PC-3 (cell line): ENCODE results near the gene DROSHA. TPM values are rescaled to one million over a fixed set of nuclear protein-coding genes. Genes with fewer than 3 reads are reported as not detected.

Experiments
- ATAC-seq: fragments of 200-7000 bp; cut with Tn5 transposase; 2 replicates; pipeline ENCODE4 v1.9.1; 2020; ENCODE audit warnings: mild to moderate bottlenecking, moderate library complexity
- BruUV-seq: library from RNA; stranded (reverse); fragments of 400-500 nt; replicated peaks from 2 replicates; lab custom pipeline; 2021; lab: Mats Ljungman, UMichigan
- CTCF ChIA-PET: fragments of 300-600 bp; sonication (Branson Sonifier 250); formaldehyde crosslinking; loops from one replicate; lab custom pipeline; 2022; ENCODE audit warnings: antibody characterized with exemption; lab: Charles Lee
- POLR2A ChIA-PET: fragments of 300-600 bp; sonication (Branson Sonifier 250); formaldehyde crosslinking; loops from one replicate; lab custom pipeline; 2022; ENCODE audit warnings: antibody characterized with exemption; ENCODE audit not compliant: unreplicated experiment; lab: Charles Lee
- DNase-seq: peaks from one replicate; pipeline ENCODE4 v3.0.0-alpha.2; 2015
- H2AFZ ChIP-seq: fragments of 300-600 bp; sonication (generic); 2 replicates; pipeline ENCODE4 v1.6.0; 2016; ENCODE audit warnings: antibody characterized with exemption, low read length
- H3F3A ChIP-seq: fragments of 300-600 bp; sonication (generic); one replicate; pipeline ENCODE4 v1.6.0; 2017; ENCODE audit warnings: antibody characterized with exemption, low read length, control low read depth, mild to moderate bottlenecking; ENCODE audit not compliant: unreplicated experiment
- H3K27ac ChIP-seq: fragments of 300-600 bp; sonication (generic); 2 replicates; pipeline ENCODE4 v1.5.1; 2016; ENCODE audit warnings: mild to moderate bottlenecking, low read length
- H3K27me3 ChIP-seq: fragments of 300-600 bp; sonication (generic); 2 replicates; pipeline ENCODE4 v1.6.1; 2016; ENCODE audit warnings: low read length, mixed read lengths
- H3K36me3 ChIP-seq: fragments of 300-600 bp; sonication (generic); 2 replicates; pipeline ENCODE4 v1.6.1; 2016; ENCODE audit warnings: low read depth, mixed run types, low read length, mixed read lengths
- H3K4me1 ChIP-seq: fragments of 300-600 bp; sonication (generic); 2 replicates; pipeline ENCODE4 v1.5.1; 2016; ENCODE audit warnings: low read length; ENCODE audit not compliant: insufficient read depth
- H3K4me2 ChIP-seq: fragments of 300-600 bp; sonication (generic); 2 replicates; pipeline ENCODE4 v1.6.0; 2016; ENCODE audit warnings: low read length
- H3K4me3 ChIP-seq: fragments of 300-600 bp; sonication (generic); 2 replicates; pipeline ENCODE4 v1.5.1; 2016; ENCODE audit warnings: mild to moderate bottlenecking, low read length, mixed read lengths
- H3K79me2 ChIP-seq: fragments of 300-600 bp; sonication (generic); 2 replicates; pipeline ENCODE4 v1.6.1; 2017; ENCODE audit warnings: low read length, mixed read lengths
- H3K9ac ChIP-seq: fragments of 300-600 bp; sonication (generic); 2 replicates; pipeline ENCODE4 v1.6.0; 2016; ENCODE audit warnings: mild to moderate bottlenecking, low read length
- H3K9me2 ChIP-seq: fragments of 300-600 bp; sonication (generic); replicated peaks from 2 replicates; pipeline ENCODE4 v1.6.1; 2016; ENCODE audit warnings: mixed run types, low read length, mixed read lengths
- H3K9me3 ChIP-seq: fragments of 300-600 bp; sonication (generic); 2 replicates; pipeline ENCODE4 v1.6.1; 2016; ENCODE audit warnings: low read length, mixed read lengths
- H4K20me1 ChIP-seq: fragments of 300-600 bp; sonication (generic); 2 replicates; pipeline ENCODE4 v1.6.1; 2016; ENCODE audit warnings: low read length, mixed read lengths
- EZH2 ChIP-seq: fragments of 300-600 bp; sonication (generic); IDR thresholded peaks from one replicate; pipeline ENCODE4 v1.6.1; 2017; ENCODE audit warnings: antibody characterized with exemption, mild to moderate bottlenecking, low read length; ENCODE audit not compliant: unreplicated experiment
- EZH2phosphoT487 ChIP-seq: fragments of 300-600 bp; sonication (generic); IDR thresholded peaks from 2 replicates; pipeline ENCODE4 v1.6.1; 2018; ENCODE audit warnings: mild to moderate bottlenecking, antibody characterized with exemption, low read length, borderline replicate concordance
- intact Hi-C: fragments of 100-400 bp; cut with micrococcal nuclease; formaldehyde crosslinking; loops from 2 replicates; pipeline ENCODE4 v1.9.0; 2023
- total RNA-seq: library from RNA; depleted of rRNA; stranded (reverse); fragments of >200 nt; gene quantifications from 2 replicates; pipeline ENCODE4 v1.2.3, GENCODE V29; 2014
- TF ChIP-seq, protein P1 (sequence below): fragments of 300-600 bp; sonication (generic); conservative IDR thresholded peaks from 2 replicates; pipeline ENCODE4 v1.5.1; 2017; ENCODE audit warnings: antibody characterized with exemption, low read depth, mild to moderate bottlenecking, low read length

The DROSHA gene
- total RNA-seq, 1 experiment from 2014 or later = 60.7 TPM

DNA sequence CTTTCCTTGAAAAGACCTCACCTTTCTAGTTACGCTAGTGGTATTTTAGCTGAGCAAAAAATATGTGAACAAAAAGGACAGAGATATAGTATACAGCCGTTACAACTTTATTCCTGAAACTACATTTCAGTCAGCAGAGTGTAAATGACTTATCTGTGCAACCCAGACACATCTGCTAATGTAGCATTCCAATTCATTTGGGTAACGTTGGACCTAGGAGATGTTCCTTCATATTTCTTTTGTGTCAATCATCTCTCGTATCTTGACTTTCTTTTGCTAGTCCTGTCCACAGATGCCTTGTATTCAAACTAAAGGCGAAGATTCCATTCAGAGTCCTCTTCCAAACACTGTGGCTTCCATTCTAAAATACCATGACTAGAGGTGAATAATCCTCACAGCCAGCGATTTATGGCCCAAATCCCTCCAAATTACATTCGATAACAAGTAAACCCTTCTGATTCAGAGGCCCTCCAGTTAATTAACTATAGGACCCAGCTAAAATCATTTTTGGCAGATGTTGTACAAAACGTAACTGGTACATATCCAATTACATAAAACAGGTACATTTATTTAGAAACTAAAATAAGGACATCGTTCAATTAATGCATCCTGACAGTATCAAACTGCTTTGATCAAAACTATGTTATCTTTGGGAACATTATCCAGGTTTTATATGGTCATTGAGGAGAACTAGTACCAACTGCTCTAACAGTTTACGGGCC, 155.7 kb downstream of the DROSHA start:
- DNase-seq = no peak
- Histone ChIP-seq H3K27ac (no peak overlapping the region), H3K4me2 (no peak overlapping the region), H3K79me2 (no peaks in the 10 kb centered on the region), H4K20me1 (no peaks in the 10 kb centered on the region), H3K9me3 (no peaks in the 10 kb centered on the region), H3K4me1 (no peaks in the 10 kb centered on the region), H3F3A (no peaks in the 10 kb centered on the region), H3K9me2 (no peaks in the 10 kb centered on the region), H3K36me3 (no peaks in the 10 kb centered on the region), H2AFZ (no peak overlapping the region), H3K4me3 (no peak overlapping the region), H3K9ac (no peak overlapping the region), H3K27me3 (peaks cover 34% of the 10 kb centered on the region)
- POLR2A ChIA-PET = no interaction called here
- CTCF ChIA-PET = no interaction called here
- no peak for ATAC-seq
- TF ChIP-seq, protein P1, sequence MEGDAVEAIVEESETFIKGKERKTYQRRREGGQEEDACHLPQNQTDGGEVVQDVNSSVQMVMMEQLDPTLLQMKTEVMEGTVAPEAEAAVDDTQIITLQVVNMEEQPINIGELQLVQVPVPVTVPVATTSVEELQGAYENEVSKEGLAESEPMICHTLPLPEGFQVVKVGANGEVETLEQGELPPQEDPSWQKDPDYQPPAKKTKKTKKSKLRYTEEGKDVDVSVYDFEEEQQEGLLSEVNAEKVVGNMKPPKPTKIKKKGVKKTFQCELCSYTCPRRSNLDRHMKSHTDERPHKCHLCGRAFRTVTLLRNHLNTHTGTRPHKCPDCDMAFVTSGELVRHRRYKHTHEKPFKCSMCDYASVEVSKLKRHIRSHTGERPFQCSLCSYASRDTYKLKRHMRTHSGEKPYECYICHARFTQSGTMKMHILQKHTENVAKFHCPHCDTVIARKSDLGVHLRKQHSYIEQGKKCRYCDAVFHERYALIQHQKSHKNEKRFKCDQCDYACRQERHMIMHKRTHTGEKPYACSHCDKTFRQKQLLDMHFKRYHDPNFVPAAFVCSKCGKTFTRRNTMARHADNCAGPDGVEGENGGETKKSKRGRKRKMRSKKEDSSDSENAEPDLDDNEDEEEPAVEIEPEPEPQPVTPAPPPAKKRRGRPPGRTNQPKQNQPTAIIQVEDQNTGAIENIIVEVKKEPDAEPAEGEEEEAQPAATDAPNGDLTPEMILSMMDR = no peak
- TF ChIP-seq EZH2 = no peak
- no peak for TF ChIP-seq EZH2phosphoT487
- intact Hi-C loops = no loop called here
- BruUV-seq = no TSS peak

DNA sequence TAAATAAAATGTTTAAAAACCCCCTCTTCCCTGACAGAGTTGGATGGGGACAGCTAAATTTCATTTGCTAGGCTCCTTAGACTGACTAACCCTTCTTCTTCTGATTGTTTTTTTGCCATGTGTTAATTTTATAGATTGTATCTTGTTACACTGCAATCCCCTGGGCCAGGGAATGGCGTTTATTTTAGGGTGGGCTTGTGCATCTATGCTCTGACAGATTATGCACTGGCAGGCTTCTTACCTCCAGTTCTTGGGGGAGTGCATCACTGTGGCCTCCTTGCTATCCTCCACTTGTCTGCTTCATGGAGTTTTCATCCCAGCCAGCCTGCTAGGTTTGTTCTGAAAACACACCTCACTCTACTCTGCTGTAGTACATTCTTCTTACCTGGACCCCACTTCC, 159.8 kb downstream of the DROSHA start:
- no peaks in the 10 kb centered on the region for H3F3A ChIP-seq
- no peaks in the 10 kb centered on the region for H3K4me1 ChIP-seq
- no peak overlapping the region for H3K4me2 ChIP-seq
- H4K20me1 ChIP-seq = no peaks in the 10 kb centered on the region
- no peak overlapping the region for H3K27ac ChIP-seq
- CTCF ChIA-PET = no interaction called here
- H3K9ac ChIP-seq = no peak overlapping the region
- intact Hi-C loops = no loop called here
- H3K4me3 ChIP-seq = no peak overlapping the region
- BruUV-seq = no TSS peak
- POLR2A ChIA-PET = no interaction called here
- DNase-seq (no peak), ATAC-seq (no peak)
- no peak overlapping the region for H2AFZ ChIP-seq
- H3K36me3 ChIP-seq = no peaks in the 10 kb centered on the region
- peaks cover 52% of the 10 kb centered on the region for H3K27me3 ChIP-seq
- TF ChIP-seq EZH2phosphoT487 = no peak
- TF ChIP-seq EZH2 = no peak
- TF ChIP-seq, protein P1 = no peak
- no peaks in the 10 kb centered on the region for H3K79me2 ChIP-seq
- no peaks in the 10 kb centered on the region for H3K9me3 ChIP-seq
- H3K9me2 ChIP-seq = no peaks in the 10 kb centered on the region

DNA sequence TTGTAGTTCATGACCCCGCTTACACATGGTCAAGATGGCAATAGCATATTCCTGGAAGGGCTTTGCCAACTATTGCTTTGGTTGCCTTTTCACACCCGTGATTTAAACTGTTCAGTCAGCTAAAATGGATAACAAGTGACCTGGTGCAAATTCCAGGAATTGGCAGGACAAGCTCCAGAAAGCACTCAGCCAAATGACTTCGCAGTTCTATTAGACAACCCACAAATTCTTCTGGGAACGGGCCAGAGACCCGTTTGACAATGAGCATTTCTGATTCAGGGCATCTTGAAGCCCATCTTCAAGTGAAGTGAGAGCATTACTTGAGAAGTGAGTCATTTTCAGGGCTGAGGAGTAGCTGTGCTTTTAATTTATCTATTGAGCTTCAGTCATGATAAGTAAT, 165.0 kb downstream of the DROSHA start:
- CTCF ChIA-PET = interaction anchor here (0.6 kb wide), 1 partner anchor 953 kb away, joined by 3 read pairs; no protein-coding TSS in a partner anchor
- ATAC-seq = no peak

More for the DNA sequence above, 165.0 kb downstream of the DROSHA start:
- H3K27me3 ChIP-seq = peaks cover 40% of the 10 kb centered on the region
- no peaks in the 10 kb centered on the region for H3K9me2 ChIP-seq
- H3K9ac ChIP-seq = no peak overlapping the region
- H3F3A ChIP-seq = no peaks in the 10 kb centered on the region
- no peaks in the 10 kb centered on the region for H4K20me1 ChIP-seq
- H3K4me2 ChIP-seq = no peak overlapping the region
- no peaks in the 10 kb centered on the region for H3K4me1 ChIP-seq
- H2AFZ ChIP-seq = no peak overlapping the region
- intact Hi-C loops = no loop called here
- no peak overlapping the region for H3K4me3 ChIP-seq
- no peak for DNase-seq
- no peaks in the 10 kb centered on the region for H3K9me3 ChIP-seq
- BruUV-seq = no TSS peak
- TF ChIP-seq EZH2 (no peak), EZH2phosphoT487 (no peak)
- TF ChIP-seq, protein P1 = no peak
- POLR2A ChIA-PET = interaction anchor here (0.5 kb wide), 1 partner anchor 772 kb away, joined by 4 read pairs; no protein-coding TSS in a partner anchor
- no peaks in the 10 kb centered on the region for H3K79me2 ChIP-seq
- no peak overlapping the region for H3K27ac ChIP-seq
- H3K36me3 ChIP-seq = no peaks in the 10 kb centered on the region
